Endothelial cell of umbilical vein (primary cell): Measurements from ENCODE around the gene ALDH7A1.

Source experiments
- EZH2 ChIP-seq: IDR thresholded peaks from 2 replicates; pipeline ENCODE4 v1.6.1; 2012; ENCODE audit warnings: borderline replicate concordance, low read depth, mild to moderate bottlenecking, moderate library complexity, low read length, inconsistent platforms; ENCODE audit not compliant: severe bottlenecking
- TF ChIP-seq, protein P1 (sequence below), 2 donors: IDR thresholded peaks; 1 replicate in 1 of 2; 2 replicates in 1 of 2; pipeline ENCODE4 v1.5.1; 2011; ENCODE audit warnings: low read length in 2 of 2, mild to moderate bottlenecking in 2 of 2, moderate library complexity in 2 of 2, control low read depth in 1 of 2, inconsistent platforms in 1 of 2, low read depth in 1 of 2; ENCODE audit not compliant: insufficient read depth in 1 of 2; ENCODE audit errors: extremely low read depth in 1 of 2

DNA sequence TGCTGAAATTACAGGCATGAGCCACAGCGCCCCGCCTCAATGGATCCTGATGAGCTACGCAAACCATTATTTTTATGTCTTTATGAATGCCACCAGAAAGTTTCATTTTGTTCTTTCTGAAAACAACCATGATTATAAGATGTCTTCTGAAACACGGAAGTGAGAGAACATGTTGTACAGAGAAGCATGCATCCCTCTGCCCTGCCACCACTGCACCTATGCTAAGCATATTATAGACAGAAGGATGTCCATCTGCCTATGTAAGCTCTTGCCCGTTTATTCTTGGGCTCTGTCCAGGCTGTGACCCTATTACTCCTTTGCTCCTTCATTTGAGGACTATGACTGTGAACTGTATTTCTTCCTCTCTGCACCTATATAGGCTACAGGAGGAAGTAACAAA lies 97.5 kb downstream of the ALDH7A1 start:
- no peak for TF ChIP-seq EZH2
- TF ChIP-seq, protein P1, sequence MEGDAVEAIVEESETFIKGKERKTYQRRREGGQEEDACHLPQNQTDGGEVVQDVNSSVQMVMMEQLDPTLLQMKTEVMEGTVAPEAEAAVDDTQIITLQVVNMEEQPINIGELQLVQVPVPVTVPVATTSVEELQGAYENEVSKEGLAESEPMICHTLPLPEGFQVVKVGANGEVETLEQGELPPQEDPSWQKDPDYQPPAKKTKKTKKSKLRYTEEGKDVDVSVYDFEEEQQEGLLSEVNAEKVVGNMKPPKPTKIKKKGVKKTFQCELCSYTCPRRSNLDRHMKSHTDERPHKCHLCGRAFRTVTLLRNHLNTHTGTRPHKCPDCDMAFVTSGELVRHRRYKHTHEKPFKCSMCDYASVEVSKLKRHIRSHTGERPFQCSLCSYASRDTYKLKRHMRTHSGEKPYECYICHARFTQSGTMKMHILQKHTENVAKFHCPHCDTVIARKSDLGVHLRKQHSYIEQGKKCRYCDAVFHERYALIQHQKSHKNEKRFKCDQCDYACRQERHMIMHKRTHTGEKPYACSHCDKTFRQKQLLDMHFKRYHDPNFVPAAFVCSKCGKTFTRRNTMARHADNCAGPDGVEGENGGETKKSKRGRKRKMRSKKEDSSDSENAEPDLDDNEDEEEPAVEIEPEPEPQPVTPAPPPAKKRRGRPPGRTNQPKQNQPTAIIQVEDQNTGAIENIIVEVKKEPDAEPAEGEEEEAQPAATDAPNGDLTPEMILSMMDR (IDR thresholded peaks at IDR 0.05; ENCODE audit: extremely low read depth in 1 of 2, insufficient read depth in 1 of 2, low read depth in 1 of 2, low read length in 2 of 2), result no peak
